Transverse colon (tissue), 4 donors: Measurements from ENCODE around the gene TXLNB. TPM values are rescaled to one million over a fixed set of nuclear protein-coding genes. Genes with fewer than 3 reads are reported as not detected.

Experiments used
- DNase-seq: peaks from one replicate; pipeline ENCODE4 v3.0.0-alpha.2; 2019
- H3K27ac ChIP-seq, 4 donors: fragments of 200-600 bp; sonication (generic); 2 replicates each; pipeline ENCODE4 v1.5.1; 2016 to 2018; ENCODE audit warnings: inconsistent platforms in 4 of 4
- H3K27me3 ChIP-seq: fragments of 200-600 bp; sonication (generic); 2 replicates; pipeline ENCODE4 v1.5.1; 2017; ENCODE audit warnings: inconsistent platforms
- H3K36me3 ChIP-seq, 4 donors: fragments of 200-600 bp; sonication (generic); 2 replicates each; pipeline ENCODE4 v1.5.1; 2017 to 2019; ENCODE audit warnings: inconsistent platforms in 4 of 4
- H3K4me1 ChIP-seq, 4 donors: fragments of 200-600 bp; sonication (generic); 2 replicates each; pipeline ENCODE4 v1.5.1; 2017 to 2020; ENCODE audit warnings: inconsistent platforms in 4 of 4
- H3K4me3 ChIP-seq, 4 donors: fragments of 200-600 bp; sonication (generic); 1 replicate in 1 of 4; 2 replicates in 3 of 4; pipeline versions ENCODE4 v1.5.1 to v1.6.1; 2017 to 2019; ENCODE audit warnings: inconsistent platforms in 4 of 4
- H3K9me3 ChIP-seq, 2 donors: fragments of 200-600 bp; sonication (generic); 2 replicates each; pipeline ENCODE4 v1.5.1; 2017 to 2019; ENCODE audit warnings: inconsistent platforms in 2 of 2
- CTCF ChIP-seq, 5 experiments: fragments of 200-600 bp in 3 of 5; fragments of 450-650 bp in 2 of 5; sonication (generic) in 3 of 5; IDR thresholded peaks; 1 replicate in 2 of 5; 2 replicates in 3 of 5; pipeline ENCODE4 v1.5.1; 2016 to 2017; ENCODE audit warnings: antibody characterized with exemption in 5 of 5, inconsistent platforms in 3 of 5, mild to moderate bottlenecking in 2 of 5, moderate library complexity in 1 of 5
- EP300 ChIP-seq: sonication (generic); formaldehyde crosslinking; IDR thresholded peaks from one replicate; pipeline ENCODE4 v1.6.1; 2017; ENCODE audit warnings: antibody characterized with exemption, low read depth
- POLR2A ChIP-seq: fragments of 450-650 bp; IDR thresholded peaks from one replicate; pipeline ENCODE4 v1.6.1; 2016; ENCODE audit warnings: antibody characterized with exemption, mild to moderate bottlenecking, moderate library complexity
- POLR2AphosphoS5 ChIP-seq, 3 donors: sonication (generic); formaldehyde crosslinking; IDR thresholded peaks; one replicate each; pipeline ENCODE4 v1.6.1; 2016; ENCODE audit warnings: antibody characterized with exemption in 3 of 3
- WGBS, 2 donors: methylation state at CpG; one replicate each; pipeline ENCODE4 v1.1.5; 2018; ENCODE audit warnings: low coverage in 1 of 2; 5-methylcytosine and 5-hydroxymethylcytosine counted together
- in situ Hi-C, 4 donors: fragments of 200-750 bp; cut with MboI; loops; one replicate each; pipeline versions ENCODE4 v1.15.0 to v1.15.1; 2017; ENCODE audit warnings: low sequenced_read_pairs in 3 of 4, low pct_ligation_motif_present in 1 of 4, low pct_unique_long_range_greater_than_20kb in 1 of 4
- intact Hi-C: fragments of 100-400 bp; cut with DNase I; formaldehyde crosslinking; loops from one replicate; pipeline ENCODE4 v1.15.1; 2023; ENCODE audit warnings: low total_unique reads
- total RNA-seq, 4 donors: library from RNA; depleted of rRNA; stranded (reverse); fragments of >200 nt; gene quantifications; one replicate each; pipeline ENCODE4 v1.1.0, GENCODE V29; 2016

Gene TXLNB
- total RNA-seq, 4 donors from 2014 or later = 0.27 to 6.6 (median 2.1) TPM; not detected in 1

- 74 to 97% methylated on average over 2 of the region's 2 CpGs for WGBS, 2 donors
- Histone ChIP-seq H3K9me3 (no peaks in the 10 kb centered on the region), H3K4me1 (no peaks in the 10 kb centered on the region), H3K4me3 (no peak overlapping the region), H3K36me3 (no peaks in the 10 kb centered on the region), H3K27ac (no peak overlapping the region), H3K27me3 (no peaks in the 10 kb centered on the region)
- intact Hi-C loops (no loop called here), in situ Hi-C loops (no loop called here)
- no peak for TF ChIP-seq POLR2AphosphoS5 (IDR thresholded peaks at IDR 0.05)
- TF ChIP-seq EP300 = no peak
- no peak for TF ChIP-seq CTCF (IDR thresholded peaks at IDR 0.05)
- TF ChIP-seq POLR2A = no peak
- DNase-seq = no peak
Measured at GRCh38 chr6:139316622-139317317, 25.0 kb upstream of the TXLNB start.

- intact Hi-C loops = no loop called here
- DNase-seq = no peak
Measured at GRCh38 chr6:139313784-139314545, 22.2 kb upstream of the TXLNB start.

GRCh38 chr6:139313229-139313628 lies 21.4 kb upstream of the TXLNB start:
- Histone ChIP-seq H3K36me3 (no peaks in the 10 kb centered on the region), H3K27ac (no peak overlapping the region), H3K9me3 (no peaks in the 10 kb centered on the region), H3K27me3 (no peaks in the 10 kb centered on the region), H3K4me1 (peaks cover 0 to 13% (median 6%) of the 10 kb centered on the region in 4 donors), H3K4me3 (no peak overlapping the region)
- TF ChIP-seq CTCF (IDR thresholded peaks at IDR 0.05) = no peak
- TF ChIP-seq EP300 = no peak
- no peak for TF ChIP-seq POLR2AphosphoS5 (IDR thresholded peaks at IDR 0.05)
- no peak for TF ChIP-seq POLR2A
- in situ Hi-C loops = no loop called here
- DNase-seq = no peak
- intact Hi-C loops = no loop called here
- 94 to 100% methylated on average over 2 to 7 of the region's 7 CpGs for WGBS, 2 donors

More at GRCh38 chr6:139313784-139314545, 22.2 kb upstream of the TXLNB start:
- TF ChIP-seq EP300 = no peak
- peaks cover 0 to 6% (median 3%) of the 10 kb centered on the region in 4 donors for H3K4me1 ChIP-seq
- H3K27ac ChIP-seq = no peak overlapping the region
- no peaks in the 10 kb centered on the region for H3K9me3 ChIP-seq
- H3K4me3 ChIP-seq = no peak overlapping the region
- in situ Hi-C loops = no loop called here
- WGBS, 2 donors = 72 to 76% methylated on average over 6 of the region's 6 CpGs
- H3K36me3 ChIP-seq = no peaks in the 10 kb centered on the region
- no peaks in the 10 kb centered on the region for H3K27me3 ChIP-seq

GRCh38 chr6:139311831-139312230 lies 20.0 kb upstream of the TXLNB start:
- intact Hi-C loops = no loop called here
- no peak overlapping the region for H3K4me3 ChIP-seq
- no peaks in the 10 kb centered on the region for H3K36me3 ChIP-seq
- TF ChIP-seq POLR2AphosphoS5 (IDR thresholded peaks at IDR 0.05) = no peak
- TF ChIP-seq POLR2A = no peak
- TF ChIP-seq CTCF (IDR thresholded peaks at IDR 0.05) = no peak
- no peak for TF ChIP-seq EP300
- peaks cover 0 to 18% (median 8%) of the 10 kb centered on the region in 4 donors for H3K4me1 ChIP-seq
- no peak overlapping the region for H3K27ac ChIP-seq
- DNase-seq = no peak
- no peaks in the 10 kb centered on the region for H3K27me3 ChIP-seq
- 73 to 93% methylated on average over 2 of the region's 2 CpGs for WGBS, 2 donors
- in situ Hi-C loops = no loop called here
- no peaks in the 10 kb centered on the region for H3K9me3 ChIP-seq
